DND-41 (cell line): ENCODE results near the gene EIF3A.

Experiments
- EZH2 ChIP-seq: IDR thresholded peaks from 3 replicates; pipeline ENCODE4 v1.6.1; 2012; ENCODE audit warnings: borderline replicate concordance, low read depth, mild to moderate bottlenecking, moderate library complexity, low read length, inconsistent platforms; ENCODE audit not compliant: severe bottlenecking
- TF ChIP-seq, protein P1 (sequence below): IDR thresholded peaks from 2 replicates; pipeline ENCODE4 v1.5.1; 2012; ENCODE audit warnings: borderline replicate concordance, low read length, moderate library complexity, mild to moderate bottlenecking; ENCODE audit not compliant: poor library complexity, severe bottlenecking; ENCODE audit errors: extremely low read depth

DNA sequence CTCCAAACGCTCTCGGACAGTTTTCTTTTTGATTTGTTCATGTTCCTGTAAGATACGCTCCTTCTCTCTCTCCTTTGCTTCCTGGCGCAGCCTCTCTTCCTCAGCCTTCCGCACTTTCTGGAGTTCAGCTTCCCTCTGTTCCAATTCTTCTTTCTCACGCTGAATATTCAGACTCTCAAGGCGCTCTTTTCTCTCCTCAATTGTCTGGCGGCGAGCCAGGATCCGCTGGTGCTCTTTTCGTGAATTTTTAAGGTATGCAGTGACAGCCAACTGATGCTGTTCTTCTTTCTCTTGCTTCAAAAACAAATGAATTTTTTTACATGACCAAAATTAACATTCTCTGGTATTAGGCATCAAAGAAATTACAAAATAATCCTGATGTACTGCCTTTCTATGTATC is 22.6 kb downstream of the EIF3A start:
- TF ChIP-seq, protein P1, sequence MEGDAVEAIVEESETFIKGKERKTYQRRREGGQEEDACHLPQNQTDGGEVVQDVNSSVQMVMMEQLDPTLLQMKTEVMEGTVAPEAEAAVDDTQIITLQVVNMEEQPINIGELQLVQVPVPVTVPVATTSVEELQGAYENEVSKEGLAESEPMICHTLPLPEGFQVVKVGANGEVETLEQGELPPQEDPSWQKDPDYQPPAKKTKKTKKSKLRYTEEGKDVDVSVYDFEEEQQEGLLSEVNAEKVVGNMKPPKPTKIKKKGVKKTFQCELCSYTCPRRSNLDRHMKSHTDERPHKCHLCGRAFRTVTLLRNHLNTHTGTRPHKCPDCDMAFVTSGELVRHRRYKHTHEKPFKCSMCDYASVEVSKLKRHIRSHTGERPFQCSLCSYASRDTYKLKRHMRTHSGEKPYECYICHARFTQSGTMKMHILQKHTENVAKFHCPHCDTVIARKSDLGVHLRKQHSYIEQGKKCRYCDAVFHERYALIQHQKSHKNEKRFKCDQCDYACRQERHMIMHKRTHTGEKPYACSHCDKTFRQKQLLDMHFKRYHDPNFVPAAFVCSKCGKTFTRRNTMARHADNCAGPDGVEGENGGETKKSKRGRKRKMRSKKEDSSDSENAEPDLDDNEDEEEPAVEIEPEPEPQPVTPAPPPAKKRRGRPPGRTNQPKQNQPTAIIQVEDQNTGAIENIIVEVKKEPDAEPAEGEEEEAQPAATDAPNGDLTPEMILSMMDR = no peak
- TF ChIP-seq EZH2 = no peak
